H1 (cell line): ENCODE results near the gene CRYBB1. TPM values are rescaled to one million over a fixed set of nuclear protein-coding genes. Genes with fewer than 3 reads are reported as not detected.

ENCODE experiments used
- CTCF ChIA-PET: fragments of 300-600 bp; sonication (Branson Sonifier 250); formaldehyde crosslinking; loops from one replicate; lab custom pipeline; 2021; ENCODE audit not compliant: partially characterized antibody; lab: Charles Lee
- POLR2A ChIA-PET: fragments of 300-600 bp; sonication (Branson Sonifier 250); formaldehyde crosslinking; loops from one replicate; lab custom pipeline; 2021; ENCODE audit warnings: inconsistent platforms; ENCODE audit not compliant: partially characterized antibody; lab: Charles Lee
- DNase-seq, 2 experiments: peaks; one replicate each; pipeline versions ENCODE4 v3.0.0 to v3.0.0-alpha.2; 2010 to 2022; ENCODE audit warnings: low spot score in 2 of 2, low read depth in 1 of 2, mixed read lengths in 1 of 2
- FAIRE-seq: peaks from 2 replicates; lab custom pipeline; 2011; peaks lifted over from hg19 to GRCh38; lab: Jason Lieb, UNC
- H2AFZ ChIP-seq: 2 replicates; pipeline ENCODE4 v1.8.1; 2012; ENCODE audit warnings: low read length, inconsistent platforms
- H2AK5ac ChIP-seq: 2 replicates; pipeline ENCODE4 v1.6.1; 2013; ENCODE audit warnings: low read depth, low read length
- H2BK120ac ChIP-seq: replicated peaks from 2 replicates; pipeline ENCODE3; 2013; ENCODE audit warnings: low read depth, low read length, inconsistent platforms
- H2BK12ac ChIP-seq: 2 replicates; pipeline ENCODE4 v1.6.1; 2013; ENCODE audit warnings: low read depth, low read length
- H2BK15ac ChIP-seq: 2 replicates; pipeline ENCODE4 v1.6.1; 2013; ENCODE audit warnings: low read length
- H2BK20ac ChIP-seq: 2 replicates; pipeline ENCODE4 v1.6.1; 2013; ENCODE audit warnings: low read length
- H2BK5ac ChIP-seq: 2 replicates; pipeline ENCODE4 v1.6.1; 2013; ENCODE audit warnings: low read depth, low read length
- H3K14ac ChIP-seq: 2 replicates; pipeline ENCODE4 v1.6.1; 2013; ENCODE audit warnings: inconsistent platforms; ENCODE audit not compliant: insufficient read length
- H3K18ac ChIP-seq: 2 replicates; pipeline ENCODE4 v1.6.1; 2013; ENCODE audit warnings: low read length; ENCODE audit errors: extremely low read depth
- H3K23ac ChIP-seq: 2 replicates; pipeline ENCODE4 v1.6.1; 2013; ENCODE audit warnings: inconsistent platforms; ENCODE audit not compliant: insufficient read length
- H3K23me2 ChIP-seq: 2 replicates; pipeline ENCODE4 v1.6.1; 2013; ENCODE audit warnings: low read depth, low read length
- H3K27ac ChIP-seq: 2 replicates; pipeline ENCODE4 v1.6.1; 2011; ENCODE audit warnings: low read depth, low read length, inconsistent platforms
- H3K27me3 ChIP-seq, 4 experiments: replicated peaks in 1 of 4; 1 replicate in 1 of 4; 2 replicates in 3 of 4; pipeline versions ENCODE4 v1.6.1 to v1.8.1; 2011 to 2013; ENCODE audit warnings: low read length in 3 of 4, mild to moderate bottlenecking in 3 of 4, inconsistent platforms in 2 of 4, mixed read lengths in 2 of 4, moderate library complexity in 1 of 4; ENCODE audit not compliant: control insufficient read depth in 3 of 4, insufficient read depth in 3 of 4; ENCODE audit errors: extremely low read depth in 1 of 4
- H3K36me3 ChIP-seq, 4 experiments: 2 replicates each; pipeline versions ENCODE4 v1.6.1 to v1.8.1; 2011 to 2013; ENCODE audit warnings: mild to moderate bottlenecking in 4 of 4, low read length in 3 of 4, moderate library complexity in 2 of 4, control low read depth in 1 of 4, inconsistent platforms in 1 of 4; ENCODE audit not compliant: insufficient read depth in 4 of 4, control insufficient read depth in 2 of 4
- H3K4ac ChIP-seq: replicated peaks from 2 replicates; pipeline ENCODE3; 2013; ENCODE audit warnings: low read length, low read depth, mixed read lengths, inconsistent platforms; ENCODE audit not compliant: insufficient read length
- H3K4me1 ChIP-seq, 4 experiments: replicated peaks in 1 of 4; 1 replicate in 1 of 4; 2 replicates in 3 of 4; pipeline versions ENCODE4 v1.6.1 to v1.8.1; 2011 to 2013; ENCODE audit warnings: low read length in 3 of 4, inconsistent platforms in 2 of 4, mixed read lengths in 1 of 4; ENCODE audit not compliant: insufficient read depth in 4 of 4, control insufficient read depth in 3 of 4
- H3K4me2 ChIP-seq, 2 experiments: 2 replicates each; pipeline versions ENCODE4 v1.6.1 to v1.8.1; 2011 to 2013; ENCODE audit warnings: low read depth in 2 of 2, low read length in 2 of 2, control low read depth in 1 of 2, inconsistent platforms in 1 of 2, mild to moderate bottlenecking in 1 of 2; ENCODE audit not compliant: insufficient read depth in 1 of 2
- H3K4me3 ChIP-seq, 4 experiments: fragments of 200-600, 300-600 bp in 1 of 4; sonication (generic), shearing (Covaris generic), sonication (Bioruptor Twin) in 1 of 4; 2 replicates each; pipeline versions ENCODE4 v1.5.1 to v1.8.1; 2011 to 2016; ENCODE audit warnings: low read length in 4 of 4, low read depth in 3 of 4, control low read depth in 2 of 4, inconsistent platforms in 2 of 4, mild to moderate bottlenecking in 2 of 4, mixed read lengths in 1 of 4, moderate library complexity in 1 of 4; ENCODE audit not compliant: insufficient read depth in 2 of 4; ENCODE audit errors: extremely low read depth in 1 of 4
- H3K56ac ChIP-seq: replicated peaks from 2 replicates; pipeline ENCODE3; 2013; ENCODE audit warnings: low read depth, mild to moderate bottlenecking, mixed read lengths, low read length, inconsistent platforms; ENCODE audit not compliant: insufficient read length
- H3K79me1 ChIP-seq: 2 replicates; pipeline ENCODE4 v1.6.1; 2013; ENCODE audit warnings: low read depth, low read length, control low read depth
- H3K79me2 ChIP-seq, 2 experiments: 2 replicates each; pipeline versions ENCODE4 v1.6.1 to v1.8.1; 2012 to 2013; ENCODE audit warnings: low read length in 2 of 2, mild to moderate bottlenecking in 2 of 2, inconsistent platforms in 1 of 2; ENCODE audit not compliant: insufficient read depth in 2 of 2, control insufficient read depth in 1 of 2
- H3K9ac ChIP-seq, 4 experiments: replicated peaks in 1 of 4; 1 replicate in 1 of 4; 2 replicates in 3 of 4; pipeline versions ENCODE4 v1.6.1 to v1.8.1; 2011 to 2013; ENCODE audit warnings: low read depth in 3 of 4, low read length in 3 of 4, control low read depth in 2 of 4, mild to moderate bottlenecking in 2 of 4, moderate library complexity in 2 of 4, inconsistent platforms in 1 of 4; ENCODE audit errors: extremely low read depth in 1 of 4
- H3K9me3 ChIP-seq, 2 experiments: 2 replicates each; pipeline versions ENCODE4 v1.6.1 to v1.8.1; 2012 to 2013; ENCODE audit warnings: mild to moderate bottlenecking in 2 of 2, moderate library complexity in 2 of 2, control low read depth in 1 of 2, inconsistent platforms in 1 of 2, low read depth in 1 of 2, low read length in 1 of 2, mixed read lengths in 1 of 2; ENCODE audit not compliant: insufficient read depth in 2 of 2
- H4K20me1 ChIP-seq, 2 experiments: replicated peaks in 1 of 2; 2 replicates each; pipeline versions ENCODE3 to v1.8.1; 2011 to 2013; ENCODE audit warnings: inconsistent platforms in 2 of 2, low read length in 2 of 2, mild to moderate bottlenecking in 1 of 2; ENCODE audit not compliant: insufficient read depth in 2 of 2, control insufficient read depth in 1 of 2
- H4K5ac ChIP-seq: 2 replicates; pipeline ENCODE4 v1.6.1; 2013; ENCODE audit warnings: low read length, low read depth, mixed read lengths, inconsistent platforms; ENCODE audit not compliant: insufficient read length
- H4K8ac ChIP-seq: 2 replicates; pipeline ENCODE4 v1.8.0; 2013; ENCODE audit warnings: mild to moderate bottlenecking, moderate library complexity, low read length, inconsistent platforms; ENCODE audit not compliant: insufficient read depth; ENCODE audit errors: extremely low read depth
- H4K91ac ChIP-seq: replicated peaks from 2 replicates; pipeline ENCODE3; 2013; ENCODE audit warnings: low read length, mixed read lengths, inconsistent platforms; ENCODE audit not compliant: insufficient read length
- ATF3 ChIP-seq: IDR thresholded peaks from 2 replicates; pipeline ENCODE4 v1.6.1; 2011; ENCODE audit warnings: low read depth, mild to moderate bottlenecking, low read length; ENCODE audit not compliant: insufficient read depth
- BCL11A ChIP-seq, 2 experiments: IDR thresholded peaks; one replicate each; pipeline ENCODE4 v1.6.1; 2011; ENCODE audit warnings: low read depth in 2 of 2, low read length in 2 of 2, mild to moderate bottlenecking in 2 of 2
- CHD2 ChIP-seq: IDR thresholded peaks from 2 replicates; pipeline ENCODE4 v1.6.1; 2012; ENCODE audit warnings: low read length, improper control_type of control experiment
- CREB1 ChIP-seq: IDR thresholded peaks from 2 replicates; pipeline ENCODE4 v1.6.1; 2012; ENCODE audit warnings: inconsistent platforms
- POLR2AphosphoS5 ChIP-seq: IDR thresholded peaks from 2 replicates; pipeline ENCODE4 v1.6.1; 2011; ENCODE audit warnings: low read depth, low read length
- RFX5 ChIP-seq: IDR thresholded peaks from 2 replicates; pipeline ENCODE4 v1.6.1; 2011; ENCODE audit warnings: low read depth, low read length, improper control_type of control experiment, borderline replicate concordance
- WGBS, 2 experiments: shearing (Covaris generic) in 1 of 2; methylation state at CpG; one replicate each; pipeline versions ENCODE4 v1.1.6 to v1.1.7; 2013 to 2015; ENCODE audit warnings: low lambda C conversion rate in 2 of 2, mixed read lengths in 2 of 2, inconsistent platforms in 1 of 2, low coverage in 1 of 2, missing lambda C conversion rate in 1 of 2; ENCODE audit not compliant: insufficient replicate concordance in 2 of 2, insufficient coverage in 1 of 2, insufficient read length in 1 of 2; ENCODE audit errors: extremely low coverage in 1 of 2, missing lambda C conversion rate in 1 of 2; 5-methylcytosine and 5-hydroxymethylcytosine counted together
- polyA plus RNA-seq, 7 experiments: library from polyadenylated mRNA; depleted of rRNA in 3 of 7; stranded (reverse) in 5 of 7; unstranded in 2 of 7; fragments of >200 nt in 5 of 7; fragments of 200-250 nt in 2 of 7; gene quantifications; 1 replicate in 5 of 7; 2 replicates in 1 of 7; 4 replicates in 1 of 7; pipeline versions ENCODE4 v1.2.1 to v1.2.3, GENCODE V29; 2011 to 2013; ENCODE audit warnings: missing spikeins in 2 of 7, mixed read lengths in 2 of 7
- total RNA-seq: library from RNA; stranded (reverse); fragmentation: NEBNext Ultra II Directional; extraction: Animal tissue kit (Norgen Biotek cat#: 25700); gene quantifications from 2 replicates; pipeline ENCODE4 v1.2.1, GENCODE V29; 2021

CRYBB1 gene
- total and polyA plus RNA-seq, 2 of the 8 experiments (the other 6 are each of a cell fraction or from before 2014, with no cell fraction given) = 1.7 to 6.0 TPM

- peak overlapping the region; percentile 73; the same call in 1 of the 2 replicates for H2BK20ac ChIP-seq
- H2BK5ac ChIP-seq = peak overlapping the region; percentile 26
- peaks cover 0 to 4% (median 0%) of the 10 kb centered on the region in 4 experiments; a peak in 1 of 8 replicates for H3K36me3 ChIP-seq
- no peak overlapping the region for H2AK5ac ChIP-seq
- no peak overlapping the region for H3K4me3 ChIP-seq
- no peak overlapping the region for H3K9ac ChIP-seq
- H3K4ac ChIP-seq = no peak overlapping the region
- H3K56ac ChIP-seq = no peak overlapping the region
- no peak overlapping the region for H3K4me2 ChIP-seq
- no peak overlapping the region; the same call in 1 of the 2 replicates for H4K8ac ChIP-seq
- no peak overlapping the region for H4K5ac ChIP-seq
- H3K14ac ChIP-seq = no peak overlapping the region
- TF ChIP-seq CHD2 (no peak), CREB1 (no peak), POLR2AphosphoS5 (no peak), BCL11A (IDR thresholded peaks at IDR 0.05; ENCODE audit: low read depth in 2 of 2, low read length in 2 of 2) (no peak), RFX5 (no peak), ATF3 (no peak)
- TF ChIP-seq, all 59 proteins: peak for 0
- H2BK120ac ChIP-seq = no peak overlapping the region
- H4K20me1 ChIP-seq = peaks cover 2 to 14% of the 10 kb centered on the region in 2 experiments
- peaks cover 7 to 87% of the 10 kb centered on the region in 2 experiments for H3K79me2 ChIP-seq
- POLR2A ChIA-PET = interaction anchor here (0.8 to 3.0 kb wide), 10 partner anchors 10 to 108 kb away, joined by 3 to 17 read pairs (median 4); no protein-coding TSS in a partner anchor
- H3K18ac ChIP-seq = no peak overlapping the region
- H3K79me1 ChIP-seq = peaks cover 23% of the 10 kb centered on the region
- no peaks in the 10 kb centered on the region; the same call in 1 of the 2 replicates for H3K23me2 ChIP-seq
- CTCF ChIA-PET = interaction anchor here (1.1 to 2.4 kb wide), 8 partner anchors 8 to 62 kb away, joined by 3 to 10 read pairs (median 5); partner anchors contain the start of genes CRYBB1 and TPST2
- WGBS, 2 experiments = 77% methylated on average over 3 of the region's 3 CpGs; no CpG with 5 or more reads in 1 of the 2 experiments
- peak overlapping the region; percentile 83; the same call in 1 of the 2 replicates for H2BK15ac ChIP-seq
- DNase-seq = no peak
- peaks cover 20 to 44% (median 31%) of the 10 kb centered on the region in 4 experiments for H3K4me1 ChIP-seq
- no peaks in the 10 kb centered on the region for H3K9me3 ChIP-seq
- H3K23ac ChIP-seq = no peak overlapping the region
- no peak overlapping the region for H2BK12ac ChIP-seq
- H2AFZ ChIP-seq = no peak overlapping the region
- no peak overlapping the region for H4K91ac ChIP-seq
- H3K27ac ChIP-seq = no peak overlapping the region
- FAIRE-seq = no peak
- H3K27me3 ChIP-seq = no peaks in the 10 kb centered on the region
Observed at GRCh38 chr22:26564672-26565071, 53.2 kb downstream of the CRYBB1 start.
